IgD-negative memory B cell (primary cell): ENCODE measurements around the gene TMEM106C. TPM values are rescaled to one million over a fixed set of nuclear protein-coding genes. Genes with fewer than 3 reads are reported as not detected.

Source experiments
- H3K27ac Mint-ChIP-seq, 3 donors: one replicate each; pipeline ENCODE4 v1.8.0; 2020 to 2022; ENCODE audit warnings: mild to moderate bottlenecking in 3 of 3, mixed read lengths in 3 of 3, moderate library complexity in 1 of 3
- H3K27me3 Mint-ChIP-seq: one replicate; pipeline ENCODE4 v1.8.0; 2021; ENCODE audit warnings: mixed read lengths
- H3K36me3 Mint-ChIP-seq: one replicate; pipeline ENCODE4 v1.8.0; 2020; ENCODE audit warnings: mild to moderate bottlenecking, mixed read lengths
- H3K4me1 Mint-ChIP-seq, 3 donors: one replicate each; pipeline ENCODE4 v1.8.0; 2020 to 2022; ENCODE audit warnings: mixed read lengths in 3 of 3, mild to moderate bottlenecking in 1 of 3
- H3K4me3 Mint-ChIP-seq, 4 donors: one replicate each; pipeline ENCODE4 v1.8.0; 2020 to 2022; ENCODE audit warnings: mild to moderate bottlenecking in 4 of 4, mixed read lengths in 4 of 4, moderate library complexity in 3 of 4
- H3K9me3 Mint-ChIP-seq, 3 donors: one replicate each; pipeline ENCODE4 v1.8.0; 2020 to 2021; ENCODE audit warnings: mixed read lengths in 3 of 3, mild to moderate bottlenecking in 1 of 3
- polyA plus RNA-seq: library from polyadenylated mRNA; unstranded; fragments of 300-500 nt; fragmentation: Illumina TruSeq; gene quantifications from one replicate; pipeline ENCODE4 v1.2.3, GENCODE V29; 2021

The TMEM106C gene
- polyA plus RNA-seq, 1 donor from 2014 or later: 41.4 TPM

- no peaks in the 10 kb centered on the region for H3K9me3 Mint-ChIP-seq
- H3K27ac Mint-ChIP-seq: peak overlapping the region in 2 of 3 donors; percentile 7 to 63
- H3K36me3 Mint-ChIP-seq: no peaks in the 10 kb centered on the region
- H3K4me1 Mint-ChIP-seq: peaks cover 12 to 16% (median 14%) of the 10 kb centered on the region in 3 donors
- peak overlapping the region in 2 of 4 donors; percentile 15 to 79 for H3K4me3 Mint-ChIP-seq
- peaks cover 12% of the 10 kb centered on the region for H3K27me3 Mint-ChIP-seq
These were observed 27.1 kb downstream of the TMEM106C start for GRCh38 chr12:47990351-47991105.

GRCh38 chr12:47991106-47992061 is 28.0 kb downstream of the TMEM106C start:
- H3K9me3 Mint-ChIP-seq: no peaks in the 10 kb centered on the region
- H3K4me3 Mint-ChIP-seq: peak overlapping the region in 1 of 4 donors; percentile 79
- H3K27ac Mint-ChIP-seq: peak overlapping the region in 1 of 3 donors; percentile 63
- peaks cover 12% of the 10 kb centered on the region for H3K27me3 Mint-ChIP-seq
- H3K4me1 Mint-ChIP-seq: peaks cover 12 to 16% (median 14%) of the 10 kb centered on the region in 3 donors
- H3K36me3 Mint-ChIP-seq: no peaks in the 10 kb centered on the region

GRCh38 chr12:47992776-47993175 is 29.4 kb downstream of the TMEM106C start:
- no peak overlapping the region for H3K27ac Mint-ChIP-seq
- no peak overlapping the region for H3K4me3 Mint-ChIP-seq
- H3K9me3 Mint-ChIP-seq: no peaks in the 10 kb centered on the region
- peaks cover 13% of the 10 kb centered on the region for H3K27me3 Mint-ChIP-seq
- peaks cover 12 to 16% (median 14%) of the 10 kb centered on the region in 3 donors for H3K4me1 Mint-ChIP-seq
- no peaks in the 10 kb centered on the region for H3K36me3 Mint-ChIP-seq

- Mint-ChIP-seq H3K9me3 (no peaks in the 10 kb centered on the region), H3K27ac (no peak overlapping the region), H3K4me3 (no peak overlapping the region), H3K36me3 (peaks cover 1% of the 10 kb centered on the region), H3K27me3 (peaks cover 15% of the 10 kb centered on the region), H3K4me1 (peaks cover 12 to 16% (median 14%) of the 10 kb centered on the region in 3 donors)
These were observed 30.1 kb downstream of the TMEM106C start for GRCh38 chr12:47993491-47993890.

- Mint-ChIP-seq H3K4me1 (peaks cover under 1 to 3% (median under 1%) of the 10 kb centered on the region in 3 donors), H3K9me3 (no peaks in the 10 kb centered on the region), H3K4me3 (no peak overlapping the region), H3K27me3 (peaks cover 37% of the 10 kb centered on the region), H3K27ac (no peak overlapping the region), H3K36me3 (peaks cover 1% of the 10 kb centered on the region)
These were observed 32.6 kb downstream of the TMEM106C start for GRCh38 chr12:47995981-47996401.

GRCh38 chr12:47997321-47997720 is 33.9 kb downstream of the TMEM106C start:
- Mint-ChIP-seq H3K4me3 (no peak overlapping the region), H3K9me3 (no peaks in the 10 kb centered on the region), H3K36me3 (peaks cover 1% of the 10 kb centered on the region), H3K27ac (no peak overlapping the region), H3K4me1 (peaks cover 6 to 9% (median 7%) of the 10 kb centered on the region in 3 donors), H3K27me3 (peaks cover 50% of the 10 kb centered on the region)

- Mint-ChIP-seq H3K4me3 (no peak overlapping the region), H3K27me3 (peaks cover 61% of the 10 kb centered on the region), H3K36me3 (peaks cover 1% of the 10 kb centered on the region), H3K4me1 (peaks cover 16 to 22% (median 16%) of the 10 kb centered on the region in 3 donors), H3K27ac (peak overlapping the region in 1 of 3 donors; percentile 14), H3K9me3 (no peaks in the 10 kb centered on the region)
These were observed 36.4 kb downstream of the TMEM106C start for GRCh38 chr12:47999816-48000215.

- no peak overlapping the region for H3K27ac Mint-ChIP-seq
- H3K36me3 Mint-ChIP-seq: peaks cover 1% of the 10 kb centered on the region
- H3K9me3 Mint-ChIP-seq: peaks cover 0 to 2% (median 0%) of the 10 kb centered on the region in 3 donors
- peaks cover 69% of the 10 kb centered on the region for H3K27me3 Mint-ChIP-seq
- peaks cover 16 to 27% (median 19%) of the 10 kb centered on the region in 3 donors for H3K4me1 Mint-ChIP-seq
- peak overlapping the region; percentile 63 to 94 (median 84) for H3K4me3 Mint-ChIP-seq
These were observed 37.6 kb downstream of the TMEM106C start for GRCh38 chr12:48000878-48001504.

GRCh38 chr12:48001505-48002413 is 38.4 kb downstream of the TMEM106C start:
- Mint-ChIP-seq H3K4me3 (peak overlapping the region; percentile 63 to 94 (median 84)), H3K9me3 (peaks cover 0 to 2% (median 0%) of the 10 kb centered on the region in 3 donors), H3K36me3 (peaks cover 1% of the 10 kb centered on the region), H3K27me3 (peaks cover 72% of the 10 kb centered on the region), H3K27ac (peak overlapping the region in 1 of 3 donors; percentile 34), H3K4me1 (peaks cover 16 to 27% (median 19%) of the 10 kb centered on the region in 3 donors)

- H3K9me3 Mint-ChIP-seq: peaks cover 0 to 2% (median 0%) of the 10 kb centered on the region in 3 donors
- peaks cover 16 to 27% (median 19%) of the 10 kb centered on the region in 3 donors for H3K4me1 Mint-ChIP-seq
- peaks cover 74% of the 10 kb centered on the region for H3K27me3 Mint-ChIP-seq
- peak overlapping the region in 1 of 3 donors; percentile 34 for H3K27ac Mint-ChIP-seq
- peaks cover 1% of the 10 kb centered on the region for H3K36me3 Mint-ChIP-seq
- H3K4me3 Mint-ChIP-seq: peak overlapping the region; percentile 63 to 94 (median 84)
These were observed 39.0 kb downstream of the TMEM106C start for GRCh38 chr12:48002414-48002730.

GRCh38 chr12:48002773-48003218 is 39.4 kb downstream of the TMEM106C start:
- Mint-ChIP-seq H3K4me1 (peaks cover 16 to 27% (median 19%) of the 10 kb centered on the region in 3 donors), H3K9me3 (peaks cover 0 to 2% (median 0%) of the 10 kb centered on the region in 3 donors), H3K27ac (peak overlapping the region; percentile 43 to 71 (median 69)), H3K4me3 (peak overlapping the region; percentile 49 to 82 (median 70)), H3K27me3 (peaks cover 74% of the 10 kb centered on the region), H3K36me3 (peaks cover 1% of the 10 kb centered on the region)

GRCh38 chr12:48003226-48004052 is 40.0 kb downstream of the TMEM106C start:
- Mint-ChIP-seq H3K27ac (peak overlapping the region; percentile 43 to 71 (median 69)), H3K27me3 (peaks cover 78% of the 10 kb centered on the region), H3K36me3 (no peaks in the 10 kb centered on the region), H3K4me3 (peak overlapping the region; percentile 63 to 90 (median 79)), H3K4me1 (peaks cover 16 to 27% (median 19%) of the 10 kb centered on the region in 3 donors), H3K9me3 (peaks cover 0 to 2% (median 0%) of the 10 kb centered on the region in 3 donors)
